GM12878 (cell line): Measurements from ENCODE around the gene CD151. TPM values are rescaled to one million over a fixed set of nuclear protein-coding genes. Genes with fewer than 3 reads are reported as not detected.

Source experiments
- BCL11A ChIP-seq: IDR thresholded peaks from 2 replicates; pipeline ENCODE4 v1.6.1; 2011; ENCODE audit warnings: low read depth, low read length
- CEBPZ ChIP-seq: fragments of 150-350 bp; IDR thresholded peaks from 2 replicates; pipeline ENCODE4 v1.6.1; 2016; ENCODE audit warnings: low read depth, low read length
- DPF2 ChIP-seq: fragments of 450-650 bp; IDR thresholded peaks from 2 replicates; pipeline ENCODE4 v1.6.1; 2017; ENCODE audit warnings: mild to moderate bottlenecking
- HCFC1 ChIP-seq: fragments of 150-350 bp; IDR thresholded peaks from 2 replicates; pipeline ENCODE4 v1.6.1; 2014; ENCODE audit warnings: low read length
- KDM1A ChIP-seq: fragments of 200-600 bp; sonication (generic); IDR thresholded peaks from 2 replicates; pipeline ENCODE4 v1.6.1; 2016; ENCODE audit warnings: borderline replicate concordance
- MEF2B ChIP-seq: fragments of 450-650 bp; IDR thresholded peaks from 2 replicates; pipeline ENCODE4 v1.6.1; 2018; ENCODE audit warnings: mild to moderate bottlenecking, moderate library complexity; ENCODE audit not compliant: partially characterized antibody, poor library complexity, severe bottlenecking
- NFXL1 ChIP-seq: fragments of 450-650 bp; IDR thresholded peaks from 2 replicates; pipeline ENCODE4 v1.6.1; 2017; ENCODE audit warnings: antibody characterized with exemption, mild to moderate bottlenecking, borderline replicate concordance
- NR2F1 ChIP-seq: fragments of 450-650 bp; conservative IDR thresholded peaks from 2 replicates; pipeline ENCODE4 v1.6.1; 2017; ENCODE audit warnings: mild to moderate bottlenecking
- PAX5 ChIP-seq: IDR thresholded peaks from 2 replicates; pipeline ENCODE4 v1.6.1; 2011; ENCODE audit warnings: low read depth, low read length, borderline replicate concordance
- RBBP5 ChIP-seq: fragments of 200-600 bp; sonication (generic); conservative IDR thresholded peaks from 2 replicates; pipeline ENCODE4 v1.6.1; 2016
- SIX5 ChIP-seq: IDR thresholded peaks from 2 replicates; pipeline ENCODE4 v1.6.1; 2011; ENCODE audit warnings: mild to moderate bottlenecking, low read depth, low read length, moderate library complexity; ENCODE audit not compliant: severe bottlenecking
- SREBF2 ChIP-seq: IDR thresholded peaks from 2 replicates; pipeline ENCODE4 v1.6.1; 2012; ENCODE audit warnings: mild to moderate bottlenecking, low read length
- SRF ChIP-seq, 2 experiments: IDR thresholded peaks; 2 replicates each; pipeline ENCODE4 v1.6.1; 2011; ENCODE audit warnings: low read depth in 2 of 2, low read length in 2 of 2, mild to moderate bottlenecking in 1 of 2, moderate library complexity in 1 of 2
- STAT3 ChIP-seq: IDR thresholded peaks from 2 replicates; pipeline ENCODE4 v1.6.1; 2011; ENCODE audit warnings: low read depth, low read length, improper control_type of control experiment
- TARDBP ChIP-seq: IDR thresholded peaks from 2 replicates; pipeline ENCODE4 v1.6.1; 2016; ENCODE audit warnings: borderline replicate concordance
- TBL1XR1 ChIP-seq: IDR thresholded peaks from 2 replicates; pipeline ENCODE4 v1.6.1; 2012; ENCODE audit warnings: low read depth, low read length, improper control_type of control experiment
- TCF7 ChIP-seq: IDR thresholded peaks from 2 replicates; pipeline ENCODE4 v1.6.1; 2014; ENCODE audit warnings: antibody characterized with exemption, borderline replicate concordance
- USF1 ChIP-seq: IDR thresholded peaks from 2 replicates; pipeline ENCODE4 v1.6.1; 2011; ENCODE audit warnings: borderline replicate concordance, low read depth, mild to moderate bottlenecking, moderate library complexity, mixed read lengths, low read length; ENCODE audit not compliant: insufficient read depth; ENCODE audit errors: extremely low read length
- WRNIP1 ChIP-seq: IDR thresholded peaks from 2 replicates; pipeline ENCODE4 v1.6.1; 2011; ENCODE audit warnings: low read depth, low read length, improper control_type of control experiment, borderline replicate concordance
- YY1 ChIP-seq: IDR thresholded peaks from 2 replicates; pipeline ENCODE4 v1.6.1; 2011; ENCODE audit warnings: low read depth, mild to moderate bottlenecking, low read length
- ZNF217 ChIP-seq: fragments of 450-650 bp; IDR thresholded peaks from 2 replicates; pipeline ENCODE4 v1.6.1; 2017; ENCODE audit warnings: antibody characterized with exemption, mild to moderate bottlenecking
- polyA plus RNA-seq, 11 experiments: library from polyadenylated mRNA; depleted of rRNA in 4 of 11; unstranded in 6 of 11; stranded (reverse) in 5 of 11; fragments of >200 nt; fragmentation: Nextera tagmentation in 4 of 11; fragmentation: Illumina TruSeq in 1 of 11; extraction: Ambion mirVana in 4 of 11; extraction: Trizol in 1 of 11; gene quantifications; 1 replicate in 1 of 11; 2 replicates in 10 of 11; pipeline versions ENCODE4 v1.2.1 to v1.2.3, GENCODE V29; 2011 to 2016; ENCODE audit warnings: inconsistent platforms in 2 of 11, missing spikeins in 2 of 11, low read depth in 1 of 11
- total RNA-seq, 4 experiments: library from RNA; depleted of rRNA in 3 of 4; stranded (reverse); fragments of >200 nt in 3 of 4; fragmentation: Illumina TruSeq in 1 of 4; extraction: Trizol in 1 of 4; gene quantifications; 2 replicates each; pipeline versions ENCODE4 v1.2.1 to v1.2.3, GENCODE V29; 2013 to 2021
- TF ChIP-seq, protein P1 (sequence below): fragments of 450-650 bp; IDR thresholded peaks from 2 replicates; pipeline ENCODE4 v1.6.1; 2017; ENCODE audit warnings: antibody characterized with exemption, mild to moderate bottlenecking, moderate library complexity
- TF ChIP-seq, protein P2 (sequence below): fragments of 450-650 bp; IDR thresholded peaks from 2 replicates; pipeline ENCODE4 v1.6.1; 2016; ENCODE audit warnings: mild to moderate bottlenecking

The CD151 gene
- total and polyA plus RNA-seq, 10 of the 15 experiments (the other 5 are each of a cell fraction or from before 2014, with no cell fraction given), result 0.52 to 41.7 (median 14.7) TPM

DNA sequence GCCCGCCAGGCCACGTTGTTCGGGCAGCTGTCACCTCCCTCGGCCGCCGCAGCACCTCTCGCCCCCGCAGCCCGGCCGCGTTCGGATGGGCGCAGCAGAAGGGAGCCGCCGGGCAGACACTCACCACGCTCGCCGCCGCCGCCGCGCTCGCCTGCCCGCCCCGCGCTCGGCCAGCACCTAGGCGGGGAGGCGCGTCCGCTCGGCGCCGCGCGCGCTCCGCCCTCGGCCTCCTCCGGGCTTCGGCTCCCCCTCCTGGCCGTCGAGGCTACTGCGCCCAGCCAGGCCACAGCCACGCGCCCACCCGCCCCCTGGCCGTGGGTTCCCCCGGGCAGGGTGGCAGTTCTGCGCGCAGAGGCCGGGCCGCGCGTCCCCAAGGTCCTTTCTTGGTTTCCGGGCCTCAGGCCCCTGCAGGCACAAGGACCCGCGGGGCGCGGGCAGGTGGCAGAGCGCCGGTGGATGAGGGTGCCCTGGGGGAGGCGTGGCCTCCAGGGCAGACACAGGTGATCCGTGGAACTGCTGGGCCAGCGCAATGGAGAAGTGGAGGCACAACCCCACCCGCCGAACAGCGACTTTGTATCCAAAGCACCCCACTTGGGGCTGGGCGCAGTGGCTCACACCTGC is 34.5 kb upstream of the CD151 start, which contains the start of gene SLC25A22 (continued):
- TF ChIP-seq CEBPZ (no peak), SIX5 (no peak), KDM1A (no peak), USF1 (no peak), STAT3 (no peak), NFXL1 (no peak), MEF2B (no peak), HCFC1 (no peak), DPF2 (peak; percentile 39; the same call in 1 of the 2 replicates), SREBF2 (no peak), TBL1XR1 (no peak), PAX5 (0 out of 2 replicates have a peak, but pooled peaks have one; percentile 4), TARDBP (no peak), BCL11A (no peak), ZNF217 (0 out of 2 replicates have a peak, but pooled peaks have one; percentile 39), SRF (IDR thresholded peaks at IDR 0.05; ENCODE audit: low read depth in 2 of 2, low read length in 2 of 2) (no peak), RBBP5 (no peak), WRNIP1 (no peak), TCF7 (no peak), NR2F1 (peak; percentile 40; the same call in 1 of the 2 replicates), YY1 (no peak; the same call in 1 of the 2 replicates)
- TF ChIP-seq, protein P1, sequence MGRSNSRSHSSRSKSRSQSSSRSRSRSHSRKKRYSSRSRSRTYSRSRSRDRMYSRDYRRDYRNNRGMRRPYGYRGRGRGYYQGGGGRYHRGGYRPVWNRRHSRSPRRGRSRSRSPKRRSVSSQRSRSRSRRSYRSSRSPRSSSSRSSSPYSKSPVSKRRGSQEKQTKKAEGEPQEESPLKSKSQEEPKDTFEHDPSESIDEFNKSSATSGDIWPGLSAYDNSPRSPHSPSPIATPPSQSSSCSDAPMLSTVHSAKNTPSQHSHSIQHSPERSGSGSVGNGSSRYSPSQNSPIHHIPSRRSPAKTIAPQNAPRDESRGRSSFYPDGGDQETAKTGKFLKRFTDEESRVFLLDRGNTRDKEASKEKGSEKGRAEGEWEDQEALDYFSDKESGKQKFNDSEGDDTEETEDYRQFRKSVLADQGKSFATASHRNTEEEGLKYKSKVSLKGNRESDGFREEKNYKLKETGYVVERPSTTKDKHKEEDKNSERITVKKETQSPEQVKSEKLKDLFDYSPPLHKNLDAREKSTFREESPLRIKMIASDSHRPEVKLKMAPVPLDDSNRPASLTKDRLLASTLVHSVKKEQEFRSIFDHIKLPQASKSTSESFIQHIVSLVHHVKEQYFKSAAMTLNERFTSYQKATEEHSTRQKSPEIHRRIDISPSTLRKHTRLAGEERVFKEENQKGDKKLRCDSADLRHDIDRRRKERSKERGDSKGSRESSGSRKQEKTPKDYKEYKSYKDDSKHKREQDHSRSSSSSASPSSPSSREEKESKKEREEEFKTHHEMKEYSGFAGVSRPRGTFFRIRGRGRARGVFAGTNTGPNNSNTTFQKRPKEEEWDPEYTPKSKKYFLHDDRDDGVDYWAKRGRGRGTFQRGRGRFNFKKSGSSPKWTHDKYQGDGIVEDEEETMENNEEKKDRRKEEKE, result 0 out of 2 replicates have a peak, but pooled peaks have one; percentile 19
- TF ChIP-seq, protein P2, sequence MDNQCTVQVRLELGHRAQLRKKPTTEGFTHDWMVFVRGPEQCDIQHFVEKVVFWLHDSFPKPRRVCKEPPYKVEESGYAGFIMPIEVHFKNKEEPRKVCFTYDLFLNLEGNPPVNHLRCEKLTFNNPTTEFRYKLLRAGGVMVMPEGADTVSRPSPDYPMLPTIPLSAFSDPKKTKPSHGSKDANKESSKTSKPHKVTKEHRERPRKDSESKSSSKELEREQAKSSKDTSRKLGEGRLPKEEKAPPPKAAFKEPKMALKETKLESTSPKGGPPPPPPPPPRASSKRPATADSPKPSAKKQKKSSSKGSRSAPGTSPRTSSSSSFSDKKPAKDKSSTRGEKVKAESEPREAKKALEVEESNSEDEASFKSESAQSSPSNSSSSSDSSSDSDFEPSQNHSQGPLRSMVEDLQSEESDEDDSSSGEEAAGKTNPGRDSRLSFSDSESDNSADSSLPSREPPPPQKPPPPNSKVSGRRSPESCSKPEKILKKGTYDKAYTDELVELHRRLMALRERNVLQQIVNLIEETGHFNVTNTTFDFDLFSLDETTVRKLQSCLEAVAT, result no peak
